ENCODE measurements around the gene TBCCD1.
"Not testable (repeated sequence)": the region's sequence is repeated elsewhere in the genome, so short reads cannot be mapped to it uniquely, and the experiment has no call there.

TBCCD1 gene

DNA sequence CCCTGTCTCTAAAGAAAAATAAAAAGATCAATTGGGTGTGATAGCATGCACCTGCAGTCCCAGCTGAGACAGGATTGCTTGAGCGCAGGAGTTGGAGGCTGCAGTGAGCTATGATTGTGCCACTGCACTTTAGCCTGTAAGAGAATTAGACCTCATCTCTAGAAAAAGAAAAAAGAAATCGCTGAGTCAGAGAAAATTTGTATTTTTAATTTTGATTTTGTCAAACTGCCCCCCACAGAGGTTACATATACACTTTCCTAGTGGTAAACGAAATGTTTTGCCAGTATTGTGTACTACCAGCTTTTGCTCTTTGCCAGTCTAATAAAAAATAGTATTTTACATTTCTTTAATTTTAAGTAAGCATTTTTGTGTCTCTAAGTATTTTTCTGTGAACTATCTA, 17.6 kb downstream of the TBCCD1 start:
- no peak for DNase-seq (ENCODE audit: low read depth)

DNA sequence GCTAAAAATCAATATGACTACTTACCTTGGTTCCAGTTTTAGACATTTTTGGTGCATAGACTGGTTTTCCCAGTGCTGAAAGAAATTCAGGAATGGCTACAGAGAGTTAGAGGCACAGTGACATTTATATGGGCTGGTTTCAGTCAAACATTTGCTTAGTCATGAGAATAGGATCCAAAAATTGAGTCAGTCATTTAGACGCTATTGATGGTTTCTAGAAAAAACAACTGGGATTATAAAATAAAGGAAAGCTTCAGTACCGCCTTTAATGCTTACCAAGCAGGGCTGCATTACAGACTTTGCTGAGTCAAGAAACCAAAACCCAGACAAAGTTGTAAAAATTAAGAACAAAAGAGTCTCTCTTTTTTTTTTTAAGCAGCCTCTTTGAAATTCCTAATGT, 22.9 kb downstream of the TBCCD1 start, which contains the start of gene CRYGS:
TSS of gene CRYGS (minus strand) at position 100 of the 400 bp plus-strand sequence. CDS start at position 46, 54 bp downstream.
- DNase-seq (ENCODE audit: low read depth) = no peak

DNA sequence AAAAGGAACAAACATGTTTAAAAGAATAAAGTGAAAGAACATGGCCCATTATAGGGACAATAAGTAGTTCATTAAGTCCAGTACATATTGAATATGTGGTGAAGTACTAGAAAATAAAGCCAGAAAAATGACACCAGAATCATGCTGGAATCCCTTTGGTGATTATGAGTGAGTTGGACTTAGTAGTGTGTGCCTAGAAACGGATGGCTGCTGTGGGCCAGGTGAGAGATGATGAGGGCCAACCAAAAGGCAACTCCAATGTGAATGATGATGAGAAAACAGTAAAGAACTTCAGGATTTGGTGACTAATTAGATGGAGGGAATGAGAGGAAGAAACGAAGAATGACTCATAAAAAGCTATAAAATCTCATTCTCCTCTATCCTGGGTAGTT, 26.3 kb downstream of the TBCCD1 start:
- DNase-seq (ENCODE audit: low read depth) = no peak

DNA sequence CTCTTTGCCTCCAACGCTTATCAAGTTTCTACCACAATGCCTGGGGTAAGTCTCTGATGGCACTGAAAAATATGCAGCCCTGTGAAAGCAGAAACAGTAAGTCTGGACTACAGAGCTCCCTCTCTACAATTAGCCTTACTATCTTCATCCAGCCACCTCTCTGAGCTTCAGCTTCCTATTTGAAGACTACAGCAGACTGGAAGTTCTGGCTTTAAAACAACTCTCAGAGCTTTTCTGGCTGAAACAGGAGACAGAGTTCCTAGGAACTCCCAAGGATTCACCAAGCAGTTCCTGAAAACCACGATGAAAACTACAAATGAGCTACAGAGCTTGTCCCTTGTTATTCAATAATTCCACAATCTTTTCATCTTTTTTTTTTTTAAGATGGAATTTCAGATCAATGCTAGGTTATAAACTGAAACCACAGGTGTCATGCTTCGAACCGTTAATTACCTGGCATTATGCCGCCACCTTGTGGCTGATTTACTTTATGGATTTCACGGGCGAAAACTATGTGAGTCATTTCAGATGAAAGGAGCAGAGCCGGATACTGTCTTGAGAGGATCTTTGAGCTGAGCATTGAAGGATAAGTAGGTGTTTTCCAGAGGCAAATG, 26.8 kb downstream of the TBCCD1 start:
- DNase-seq (ENCODE audit: low read depth) = peak; percentile 58

DNA sequence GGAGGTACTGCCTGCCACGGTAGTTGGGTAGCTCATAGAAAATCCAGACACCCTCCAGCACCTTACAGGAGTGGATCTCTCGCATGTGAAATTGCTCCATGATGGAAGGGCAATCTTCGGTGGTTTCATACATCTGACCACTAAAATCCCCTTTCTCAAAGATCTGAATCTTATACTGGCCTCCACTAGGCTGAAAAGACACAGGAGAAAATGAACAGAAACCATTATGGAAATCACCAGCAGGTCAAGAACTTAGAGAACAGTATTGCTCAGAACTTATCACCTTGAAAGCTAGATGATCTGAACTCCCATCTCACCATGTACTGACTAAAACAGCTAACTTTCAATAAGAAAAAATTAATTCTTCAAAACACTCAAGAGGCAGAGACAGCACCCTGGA, 28.4 kb downstream of the TBCCD1 start:
- no peak for DNase-seq (ENCODE audit: low read depth)

DNA sequence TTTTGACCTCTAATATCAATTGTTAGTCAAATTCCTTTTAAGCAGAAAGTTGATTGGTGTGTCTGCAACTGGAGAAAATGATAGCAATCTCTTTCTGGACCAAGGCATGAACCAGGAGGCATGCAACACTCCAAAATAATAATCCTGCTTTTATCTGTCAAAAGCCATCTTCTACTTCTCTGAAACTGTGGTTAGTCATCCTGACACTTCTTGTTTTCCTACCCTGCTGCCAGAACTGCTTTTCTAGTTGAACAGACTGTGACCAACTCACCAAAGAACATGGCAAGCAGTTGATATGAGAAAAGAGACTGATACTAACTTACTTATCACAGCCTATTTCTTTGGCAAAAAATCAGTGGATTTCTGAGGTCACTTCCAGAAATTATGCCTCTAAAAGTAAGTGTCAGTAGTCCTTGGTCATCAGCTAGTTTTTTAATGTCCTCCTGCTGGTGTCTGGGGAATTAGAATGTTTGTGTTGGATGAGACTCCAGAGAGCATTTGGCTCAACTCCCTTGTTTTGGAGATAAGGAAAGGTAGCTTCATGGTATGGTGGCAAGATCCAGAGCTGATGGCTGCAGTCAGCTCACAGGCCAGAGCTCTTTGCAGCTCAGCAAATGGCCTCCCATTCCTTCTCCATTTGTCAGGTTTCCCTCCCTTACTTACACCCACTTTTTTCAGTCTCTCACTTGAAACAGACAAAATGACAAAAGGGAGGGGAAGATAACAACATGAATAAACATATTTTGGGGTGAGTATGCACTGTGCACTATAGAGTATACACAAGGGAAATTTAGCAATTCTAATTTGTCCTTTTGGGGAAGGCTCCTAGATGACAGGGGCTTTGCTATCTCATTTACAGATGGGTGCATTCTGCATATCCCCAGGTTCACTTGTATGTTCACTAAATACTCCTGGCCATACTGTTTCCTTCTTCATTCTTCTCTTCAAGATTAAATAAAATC, 30.0 kb downstream of the TBCCD1 start:
- DNase-seq (ENCODE audit: low read depth) = no peak

DNA sequence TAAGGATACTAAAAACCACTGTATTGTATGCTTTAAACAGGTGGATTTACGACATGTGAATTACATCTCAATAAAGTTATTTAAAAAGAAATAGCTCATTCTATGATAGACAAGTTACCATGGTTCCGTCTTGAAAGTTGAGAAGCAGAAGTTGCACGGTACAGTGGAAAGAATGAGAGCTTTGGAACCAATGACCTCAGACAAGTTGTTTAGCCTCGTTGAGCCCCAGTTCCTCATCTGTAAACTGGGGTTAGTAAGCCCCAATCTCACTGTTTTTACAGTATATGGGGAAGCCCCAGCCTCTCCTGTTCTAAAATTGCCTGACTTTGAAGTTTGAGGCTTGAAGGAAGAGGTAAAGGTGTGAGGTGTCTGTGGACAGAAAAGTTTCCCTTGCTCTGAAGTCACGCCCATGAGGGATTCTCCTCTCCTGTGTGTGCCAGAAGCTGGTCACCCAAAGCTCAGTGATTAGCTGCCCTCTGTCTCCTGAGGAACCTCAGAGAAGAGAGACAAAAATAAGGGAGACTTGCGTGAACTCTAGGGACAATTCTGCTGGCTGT, 32.9 kb downstream of the TBCCD1 start:
- DNase-seq (ENCODE audit: low read depth) = no peak

DNA sequence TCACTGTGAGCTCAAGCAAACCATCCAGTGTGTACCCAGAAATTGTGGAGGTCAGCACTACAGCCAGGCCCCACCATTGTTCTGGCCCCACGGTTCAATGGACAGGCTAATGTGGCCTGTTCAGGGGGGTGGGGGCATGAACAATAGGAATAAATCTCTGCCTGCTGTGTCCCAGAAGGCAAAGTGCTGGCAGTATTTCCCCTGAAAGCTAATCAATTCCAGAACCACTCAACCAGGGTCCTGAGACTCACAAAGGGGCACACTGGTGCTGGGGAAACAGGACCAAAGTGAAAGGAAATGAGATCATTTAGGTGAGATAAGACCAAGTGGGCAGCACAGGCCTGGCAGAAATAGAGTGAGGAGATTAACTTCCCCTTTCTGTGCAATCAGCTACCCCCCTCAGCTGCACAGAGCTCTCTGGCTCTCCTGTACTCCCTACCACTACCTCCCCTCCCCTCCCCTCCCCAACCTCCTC, 34.5 kb downstream of the TBCCD1 start:
- DNase-seq (ENCODE audit: low read depth) = no peak

DNA sequence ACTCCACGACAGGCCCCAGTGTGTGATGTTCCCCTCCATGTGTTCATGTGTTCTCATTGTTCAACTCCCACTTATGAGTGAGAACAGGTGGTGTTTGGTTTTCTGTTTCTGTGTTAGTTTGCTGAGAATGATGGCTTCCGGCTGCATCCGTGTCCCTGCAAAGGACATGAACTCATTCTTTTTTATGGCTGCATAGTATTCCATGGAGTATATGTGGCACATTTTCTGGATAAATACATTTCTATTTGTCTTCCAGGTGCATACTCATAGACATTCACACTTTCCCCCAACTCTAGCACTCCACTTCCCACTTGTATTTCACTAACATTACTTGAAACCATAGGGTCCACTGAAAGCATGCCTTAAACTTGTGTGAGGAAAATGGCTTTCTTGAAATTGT, 35.4 kb downstream of the TBCCD1 start:
- not testable (repeated sequence) for DNase-seq (ENCODE audit: low read depth)

DNA sequence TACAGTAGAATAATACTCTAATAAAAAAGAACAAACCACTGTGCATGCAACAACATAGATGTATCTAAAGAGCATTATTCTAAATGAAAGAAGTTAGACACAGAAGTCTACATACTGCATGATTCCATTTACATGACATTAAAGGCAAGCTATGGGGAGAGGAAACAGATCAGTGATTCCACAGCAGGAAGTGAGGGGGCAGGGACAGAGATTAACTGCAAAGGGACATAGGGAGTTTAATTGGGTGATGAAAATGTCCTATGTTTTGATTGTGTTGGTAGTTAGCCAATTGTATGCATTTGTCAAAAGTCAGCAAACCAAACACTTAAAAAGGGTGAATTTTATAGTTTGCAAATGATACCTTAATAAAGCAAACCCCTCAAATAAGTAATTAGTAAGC, 36.7 kb downstream of the TBCCD1 start:
- no peak for DNase-seq (ENCODE audit: low read depth)

DNA sequence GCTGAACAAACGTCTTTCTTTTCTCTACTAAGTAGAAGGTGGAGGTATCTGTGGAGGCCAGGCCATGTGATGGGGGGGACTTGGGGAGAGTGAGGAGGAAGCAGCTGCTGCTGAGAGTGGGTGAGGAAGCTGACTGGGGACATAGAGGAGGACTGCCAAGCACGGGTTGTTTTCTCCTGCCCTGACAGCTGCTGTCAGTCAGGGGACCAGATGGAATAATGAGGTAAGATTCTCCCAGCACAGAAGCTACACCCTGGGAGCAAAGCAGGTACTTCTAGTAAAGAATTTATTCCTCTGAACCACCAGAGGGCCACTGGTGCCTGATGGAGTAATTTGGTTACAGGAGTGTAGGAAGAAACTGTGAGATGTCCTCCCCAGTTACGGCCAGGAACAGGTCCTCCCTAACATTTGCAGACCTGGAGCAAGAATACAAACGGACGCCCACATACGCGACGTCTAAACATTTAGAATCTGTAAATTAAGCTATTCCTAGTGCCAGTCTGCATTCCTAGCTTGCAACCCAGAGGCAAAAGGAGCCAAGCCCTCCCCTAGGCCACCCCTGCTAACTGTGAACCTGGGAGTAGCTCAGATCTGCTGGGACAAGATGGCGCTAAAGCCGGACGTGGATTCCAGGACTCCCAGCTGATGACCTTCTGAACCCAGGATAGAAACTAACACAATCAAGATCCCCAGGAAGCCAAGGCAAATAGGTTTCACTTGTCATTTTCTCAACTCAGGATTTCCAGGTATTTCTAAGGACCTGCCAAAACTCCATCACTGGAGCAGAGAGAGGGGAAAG, 37.7 kb downstream of the TBCCD1 start:
- no peak for DNase-seq (ENCODE audit: low read depth)

DNA sequence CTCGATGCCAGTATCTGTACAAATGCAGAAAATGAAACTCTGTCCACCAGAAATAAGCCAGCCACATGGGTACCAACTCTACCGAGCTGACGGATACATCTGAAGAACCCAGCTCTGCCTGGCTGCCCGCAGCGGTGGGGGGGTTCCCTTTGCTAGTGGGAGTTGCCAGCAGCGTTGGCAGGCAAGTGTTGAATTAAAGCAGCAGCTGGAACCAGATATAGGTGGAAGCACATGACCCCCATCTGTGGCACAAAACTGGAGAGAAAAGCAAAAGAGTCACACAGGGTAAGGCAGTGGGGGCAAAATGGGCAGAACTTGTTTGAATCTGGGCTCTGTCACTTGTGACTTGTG, 40.9 kb downstream of the TBCCD1 start:
- DNase-seq (ENCODE audit: low read depth) = no peak

DNA sequence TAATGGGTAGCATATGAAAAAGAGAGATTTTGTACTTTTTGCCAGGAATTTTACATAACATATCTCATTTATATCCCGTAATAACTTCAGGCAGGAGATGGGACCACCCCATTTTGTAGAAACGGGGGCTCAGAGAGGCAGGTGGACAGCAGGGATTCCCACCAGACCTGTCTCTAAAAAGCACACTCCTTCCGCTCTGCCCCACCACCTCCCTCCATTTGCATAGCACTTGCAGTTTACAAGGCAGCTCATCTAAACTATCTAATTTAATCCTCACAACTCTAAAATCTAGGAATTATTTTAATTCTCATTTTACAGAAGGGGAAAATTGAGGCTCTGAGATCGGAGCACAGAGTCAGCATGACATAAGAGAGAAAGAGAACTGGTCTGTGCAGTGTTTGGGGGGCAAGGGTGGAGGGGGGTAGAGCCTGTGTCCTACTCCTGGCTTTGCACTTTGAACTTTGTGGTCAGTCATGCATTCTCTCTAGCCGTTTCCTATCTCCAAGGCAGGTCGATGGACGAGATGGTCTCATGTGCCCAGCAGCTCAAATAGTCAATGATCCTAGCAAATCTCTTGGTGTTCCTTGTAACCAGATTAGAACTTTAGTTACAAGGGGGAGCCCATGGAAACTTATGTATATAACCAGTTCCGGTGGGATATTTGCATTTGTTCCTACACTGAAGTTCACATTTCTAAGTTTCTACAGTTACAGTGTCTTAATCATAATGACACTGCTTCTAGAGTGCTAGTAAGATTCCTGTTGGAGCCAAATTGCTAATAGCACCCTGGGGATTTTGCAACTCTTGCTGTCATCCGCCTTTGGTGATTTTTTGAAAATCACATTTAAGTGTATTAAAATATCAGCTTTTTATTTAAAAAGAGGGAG, 41.5 kb downstream of the TBCCD1 start:
- DNase-seq (ENCODE audit: low read depth) = no peak

DNA sequence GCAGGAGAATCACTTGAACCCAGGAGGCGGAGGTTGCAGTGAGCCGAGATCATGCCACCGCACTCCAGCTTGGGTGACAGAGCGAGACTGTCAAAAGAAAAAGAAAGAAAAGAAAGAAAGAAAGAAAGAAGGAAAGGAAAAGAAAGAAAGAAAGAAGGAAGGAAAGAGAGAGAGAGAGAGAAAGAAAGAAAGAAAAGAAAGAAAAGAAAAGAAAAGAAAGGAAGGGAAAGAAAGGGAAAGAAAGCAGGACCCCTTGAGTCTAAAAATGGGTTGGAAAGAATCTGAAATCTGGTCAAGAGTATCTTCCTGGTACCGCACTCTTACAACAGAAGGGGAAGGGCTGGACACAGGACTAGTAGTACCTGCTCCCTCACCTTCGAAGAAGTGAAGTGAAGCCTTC, 42.5 kb downstream of the TBCCD1 start:
- no peak for DNase-seq (ENCODE audit: low read depth)

DNA sequence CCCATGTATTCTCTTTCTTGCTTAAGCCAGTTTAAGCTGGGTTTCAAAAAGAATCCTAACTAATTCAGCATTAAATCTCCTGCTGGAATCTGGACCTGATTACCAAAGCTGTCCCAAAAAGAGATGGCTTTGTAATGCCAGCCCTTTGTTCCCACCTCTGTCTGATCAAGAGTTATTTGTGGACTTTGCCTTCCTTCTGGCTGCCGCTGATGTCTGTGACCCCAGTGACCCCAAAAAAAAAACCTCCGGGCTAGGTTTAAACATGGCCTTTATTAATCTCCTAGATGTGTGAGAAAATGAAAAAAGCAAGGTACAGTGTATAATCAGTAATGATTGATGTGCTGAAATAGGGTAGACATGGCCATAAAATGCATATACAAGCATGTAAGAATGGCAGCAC, 43.7 kb downstream of the TBCCD1 start:
- no peak for DNase-seq (ENCODE audit: low read depth)

DNA sequence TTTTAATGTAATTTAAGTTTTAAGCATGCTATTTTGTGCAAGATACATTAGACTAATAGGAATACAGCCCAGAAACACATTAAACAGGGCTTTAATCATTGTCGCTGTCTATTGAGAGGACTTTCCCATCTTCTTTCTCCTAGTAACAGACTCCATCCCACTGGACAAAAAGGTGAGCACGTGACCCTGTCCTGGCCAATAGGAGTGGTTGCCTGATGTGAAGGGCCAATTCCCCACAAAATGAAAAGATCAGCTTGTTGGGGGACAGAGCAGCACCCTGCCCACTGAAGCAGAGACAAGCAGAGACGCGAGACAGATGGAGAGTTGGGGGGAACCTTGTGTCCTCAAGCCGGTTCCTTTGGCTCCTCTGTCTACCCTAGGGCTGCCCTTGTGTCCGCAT, 44.1 kb downstream of the TBCCD1 start:
- DNase-seq (ENCODE audit: low read depth) = no peak

DNA sequence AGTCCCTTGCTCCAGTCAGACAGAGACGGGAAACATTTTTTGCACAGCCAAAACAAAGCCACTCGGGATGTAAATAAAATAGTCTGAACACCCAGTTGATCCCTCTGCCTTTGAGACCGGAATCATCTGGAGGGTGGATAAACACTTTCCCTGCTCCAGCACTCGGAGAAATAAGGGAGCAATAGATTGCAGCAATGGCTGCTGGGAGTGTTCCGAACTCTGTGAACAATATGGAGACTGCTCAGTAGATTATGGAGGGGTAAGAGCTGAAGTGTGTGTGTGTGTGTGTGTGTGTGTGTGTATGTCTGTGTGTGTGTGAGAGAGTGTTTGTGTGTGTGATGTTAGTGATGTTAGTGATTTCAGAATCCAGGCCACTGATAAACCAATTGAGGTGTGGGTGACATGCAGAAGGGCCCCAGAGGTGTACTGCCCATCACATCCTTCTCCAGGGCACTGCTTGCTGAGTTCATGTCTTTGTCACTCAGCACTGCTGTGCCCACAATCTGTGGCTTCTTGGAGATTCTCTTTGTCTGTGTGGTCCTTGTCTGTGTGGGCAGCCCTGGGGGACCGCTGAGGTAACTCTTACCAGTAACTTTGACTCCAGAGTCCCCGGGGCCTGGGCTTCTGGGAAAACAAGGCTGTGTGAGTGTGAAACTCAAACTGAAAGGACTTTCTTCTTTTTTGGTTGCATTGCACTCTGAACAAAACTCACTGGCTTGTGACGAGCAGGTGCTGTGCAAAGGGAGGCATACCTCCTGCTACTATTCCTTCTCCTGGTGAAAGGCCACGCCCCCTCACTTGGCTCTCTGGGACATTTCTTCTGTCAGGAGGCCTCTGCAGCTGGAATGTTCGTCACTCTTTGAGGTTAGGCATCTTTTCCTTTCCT, 45.9 kb downstream of the TBCCD1 start:
- DNase-seq (ENCODE audit: low read depth) = no peak

DNA sequence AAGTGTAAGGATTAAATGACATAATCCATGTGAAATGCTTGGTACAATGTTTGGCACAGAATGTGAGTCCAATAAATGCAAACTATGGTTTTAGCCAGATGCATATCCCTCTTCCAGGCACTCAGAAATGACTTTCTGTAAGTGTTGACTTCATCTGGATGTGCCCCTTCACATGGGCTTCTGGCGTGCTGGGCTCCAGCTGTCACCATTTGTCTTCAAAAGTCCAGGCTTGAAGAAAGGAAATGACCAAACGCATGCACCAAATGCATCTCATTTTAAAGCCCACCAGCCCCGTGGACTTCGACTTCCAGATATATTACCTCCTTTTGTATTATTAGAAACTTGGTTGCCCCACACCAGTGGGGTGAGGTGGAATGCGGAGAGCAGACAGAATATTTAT, 46.7 kb downstream of the TBCCD1 start:
- no peak for DNase-seq (ENCODE audit: low read depth)

DNA sequence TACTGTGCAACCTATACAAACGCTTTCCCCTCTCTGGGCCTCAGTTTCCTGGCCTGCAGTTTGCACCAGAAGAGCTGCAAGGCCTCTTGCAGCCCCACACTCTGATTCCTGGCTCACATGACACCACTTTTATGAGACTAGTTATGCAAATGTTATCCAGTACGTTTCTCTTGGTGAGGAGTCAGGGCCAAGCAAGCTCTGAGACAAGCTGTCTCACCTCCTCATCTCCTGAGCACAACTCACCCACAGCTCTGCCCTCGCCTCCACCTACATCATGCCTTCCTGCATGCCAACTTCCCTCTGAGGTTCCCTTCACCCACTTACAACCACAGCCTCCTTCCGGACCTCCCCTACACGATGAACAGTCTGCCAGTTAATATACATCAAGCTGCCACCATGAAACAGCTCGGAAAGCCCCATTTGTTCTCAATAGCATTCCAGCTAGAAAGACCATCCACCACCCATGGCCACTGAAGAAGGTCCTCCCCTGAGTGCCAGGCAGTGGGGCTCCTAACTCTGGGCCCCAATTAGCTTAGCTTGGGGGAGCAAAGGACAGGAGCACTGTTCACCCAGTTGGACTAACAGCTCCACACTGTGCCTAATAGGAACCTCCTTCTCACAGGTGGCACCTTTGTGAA, 48.0 kb downstream of the TBCCD1 start:
- DNase-seq (ENCODE audit: low read depth) = no peak

DNA sequence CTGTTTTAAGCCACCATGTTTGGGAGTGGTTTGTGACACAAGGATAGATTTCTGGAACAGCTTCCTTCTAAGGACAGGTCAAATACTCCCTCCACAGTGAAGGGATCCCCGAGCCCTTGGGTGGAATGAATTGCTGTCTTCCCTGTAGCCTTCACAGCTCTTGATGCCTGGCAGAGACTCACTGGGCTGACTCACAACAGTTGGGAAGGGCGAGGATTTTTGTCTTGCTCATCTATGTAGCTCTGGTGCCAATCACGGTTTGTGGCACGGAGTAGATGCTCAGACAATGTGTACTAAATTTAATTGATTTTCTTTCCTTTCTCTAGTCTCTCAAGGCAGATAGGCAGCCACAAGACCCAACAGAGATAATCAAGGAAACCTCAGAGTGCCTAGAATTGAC, 49.9 kb downstream of the TBCCD1 start:
- no peak for DNase-seq (ENCODE audit: low read depth)

Measured in HS-5 (cell line).